NCI-H187 treated with DMSO at 0.1 percent for 48 hours (cell line): ENCODE results near the gene IVD.

Experiments
- DNase-seq: peaks from one replicate; lab custom pipeline; 2025; lab: John Stamatoyannopoulos, UW

The IVD gene

GRCh38 chr15:40377606-40378005 lies 28.0 kb upstream of the IVD start:
- DNase-seq: no peak

GRCh38 chr15:40379374-40379773 lies 26.2 kb upstream of the IVD start:
- DNase-seq: no peak

GRCh38 chr15:40379853-40380252 lies 25.7 kb upstream of the IVD start:
- no peak for DNase-seq

- no peak for DNase-seq
These were observed 25.0 kb upstream of the IVD start for GRCh38 chr15:40380636-40381035.

GRCh38 chr15:40381818-40382529 lies 23.6 kb upstream of the IVD start:
- DNase-seq: no peak

GRCh38 chr15:40382580-40383456 lies 22.8 kb upstream of the IVD start, which contains the start of gene KNSTRN:
Gene KNSTRN (plus strand): TSS chr15:40382721. CDS start chr15:40382836, 115 bp downstream.
- DNase-seq: peak; percentile 63

GRCh38 chr15:40386480-40386879 lies 19.1 kb upstream of the IVD start:
- DNase-seq: no peak

- no peak for DNase-seq
These were observed 16.4 kb upstream of the IVD start for GRCh38 chr15:40388941-40389823.

- no peak for DNase-seq
These were observed 15.6 kb upstream of the IVD start for GRCh38 chr15:40389824-40390595.

- no peak for DNase-seq
These were observed 12.3 kb upstream of the IVD start for GRCh38 chr15:40392986-40393948.

- no peak for DNase-seq
These were observed 7.7 kb upstream of the IVD start for GRCh38 chr15:40397688-40398412.

GRCh38 chr15:40398413-40398873 lies 7.2 kb upstream of the IVD start:
- no peak for DNase-seq

GRCh38 chr15:40399370-40399769 lies 6.2 kb upstream of the IVD start:
- DNase-seq: no peak

- DNase-seq: no peak
These were observed 1.9 kb downstream of the IVD start for GRCh38 chr15:40407330-40407990.

GRCh38 chr15:40409366-40409765 lies 3.8 kb downstream of the IVD start:
- DNase-seq: no peak

- no peak for DNase-seq
These were observed 4.9 kb downstream of the IVD start for GRCh38 chr15:40410476-40410875.

GRCh38 chr15:40412095-40412759 lies 6.6 kb downstream of the IVD start:
- no peak for DNase-seq

- no peak for DNase-seq
These were observed 7.4 kb downstream of the IVD start for GRCh38 chr15:40413036-40413435.
